Activated CD4-positive, alpha-beta T cell treated with anti-CD3 and anti-CD28 coated beads, Interleukin-2, amount 50 U/mL, for 1 hour (primary cell): ENCODE results near the gene GRAMD2A.

Source experiments
- DNase-seq: peaks from one replicate; pipeline ENCODE4 v3.0.0-alpha.2; 2020

GRAMD2A gene

DNA sequence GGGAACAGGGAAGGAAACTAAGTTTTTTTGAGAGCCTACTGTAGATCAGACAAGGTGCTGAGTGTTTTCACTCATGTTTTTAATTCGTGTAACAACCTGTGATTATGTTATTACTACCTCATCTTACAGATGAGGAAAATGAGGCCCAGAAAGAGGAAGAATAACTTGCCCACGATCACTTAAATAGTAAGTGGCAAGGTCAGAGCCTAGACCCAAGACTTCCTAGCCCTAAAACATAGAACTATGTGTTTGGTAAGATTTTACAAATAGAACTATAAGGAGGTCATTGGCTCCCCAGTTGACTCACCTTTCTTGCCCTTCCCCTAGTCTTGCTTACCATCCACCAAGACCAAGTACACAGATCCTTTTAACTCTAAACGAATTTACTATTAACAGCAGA is 65.7 kb downstream of the GRAMD2A start:
- DNase-seq, result no peak

DNA sequence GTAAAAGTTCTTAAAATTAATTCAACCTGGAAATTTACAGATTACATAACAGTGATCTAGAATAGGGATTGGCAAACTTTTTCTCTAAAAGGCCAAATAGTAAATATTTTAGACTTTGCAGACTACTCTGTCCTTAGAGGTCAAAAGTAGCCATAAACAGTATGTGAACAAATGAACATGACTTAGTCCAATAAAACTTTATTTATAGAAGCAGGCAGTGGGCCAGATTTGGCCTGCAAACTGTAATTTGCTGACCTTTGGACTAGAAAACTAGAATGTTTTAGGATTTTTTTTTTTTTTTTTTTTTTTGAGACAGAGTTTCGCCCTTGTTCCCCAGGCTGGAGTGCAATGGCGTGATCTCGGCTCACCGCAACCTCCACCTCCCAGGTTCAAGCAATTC is 67.3 kb downstream of the GRAMD2A start:
- DNase-seq, result no peak

DNA sequence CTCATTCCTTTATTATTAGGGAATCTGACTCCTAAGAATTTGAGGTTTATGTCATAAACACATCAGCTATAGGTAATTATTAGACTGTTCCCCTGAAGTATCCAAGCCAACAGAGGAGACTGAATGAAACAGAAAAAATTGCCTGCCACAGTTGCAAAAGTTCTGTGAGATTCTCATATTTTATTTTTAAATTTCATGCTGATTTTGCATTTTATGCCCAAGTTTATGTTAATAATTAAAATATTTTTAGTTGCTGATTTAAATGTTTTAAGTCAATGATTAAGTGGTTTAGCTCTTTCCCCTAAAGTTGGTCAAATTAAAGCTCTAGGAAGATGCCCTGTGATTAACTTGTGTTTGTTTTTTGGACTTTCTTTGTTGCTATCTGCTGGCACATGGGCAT is 69.2 kb downstream of the GRAMD2A start:
- no peak for DNase-seq

DNA sequence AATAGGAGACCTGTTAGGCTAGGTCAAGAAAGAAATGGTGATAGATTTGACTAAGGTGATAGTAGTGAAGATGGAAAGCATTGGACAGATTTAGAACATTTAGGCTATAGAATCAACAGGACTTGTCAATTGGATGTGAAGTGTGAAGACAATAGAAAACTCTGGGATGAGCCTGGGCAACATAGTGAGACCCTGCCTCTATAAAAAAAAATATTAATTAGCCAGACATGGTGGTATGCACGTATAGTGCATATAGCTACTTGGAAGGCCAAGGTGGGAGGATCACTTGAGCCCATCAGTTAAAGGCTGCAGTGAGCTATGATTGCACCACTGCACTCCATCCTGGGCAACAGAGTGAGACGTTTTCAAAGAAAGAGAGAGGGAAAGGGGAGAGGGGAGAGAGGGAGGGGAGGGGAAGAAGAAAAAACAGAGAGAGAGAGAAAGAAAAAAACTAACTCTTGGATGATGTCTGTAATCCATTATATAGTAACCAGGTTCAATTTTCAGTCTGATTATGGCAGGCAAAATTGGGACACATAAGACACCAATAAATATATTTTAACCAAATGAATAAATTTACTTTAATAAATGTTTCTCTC is 69.8 kb downstream of the GRAMD2A start:
- DNase-seq, result no peak

DNA sequence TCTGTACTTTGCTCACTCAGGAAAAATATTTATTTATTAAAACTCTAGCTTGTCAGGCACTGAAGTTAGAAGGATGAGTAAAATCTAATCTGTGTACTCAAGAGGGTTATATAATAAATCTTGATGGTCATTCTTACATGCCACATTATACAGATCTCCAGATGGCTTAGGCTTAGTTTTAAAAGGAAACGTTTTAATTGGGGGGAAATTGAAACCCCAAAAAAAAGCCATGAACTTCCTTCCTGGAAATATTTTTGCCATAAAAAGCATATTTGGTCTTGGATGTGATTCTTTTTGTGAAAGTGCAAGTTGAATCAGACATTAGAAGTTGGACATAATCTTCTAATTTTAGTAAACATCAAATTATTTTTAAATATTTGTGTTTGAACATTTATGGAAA is 73.4 kb downstream of the GRAMD2A start:
- no peak for DNase-seq

DNA sequence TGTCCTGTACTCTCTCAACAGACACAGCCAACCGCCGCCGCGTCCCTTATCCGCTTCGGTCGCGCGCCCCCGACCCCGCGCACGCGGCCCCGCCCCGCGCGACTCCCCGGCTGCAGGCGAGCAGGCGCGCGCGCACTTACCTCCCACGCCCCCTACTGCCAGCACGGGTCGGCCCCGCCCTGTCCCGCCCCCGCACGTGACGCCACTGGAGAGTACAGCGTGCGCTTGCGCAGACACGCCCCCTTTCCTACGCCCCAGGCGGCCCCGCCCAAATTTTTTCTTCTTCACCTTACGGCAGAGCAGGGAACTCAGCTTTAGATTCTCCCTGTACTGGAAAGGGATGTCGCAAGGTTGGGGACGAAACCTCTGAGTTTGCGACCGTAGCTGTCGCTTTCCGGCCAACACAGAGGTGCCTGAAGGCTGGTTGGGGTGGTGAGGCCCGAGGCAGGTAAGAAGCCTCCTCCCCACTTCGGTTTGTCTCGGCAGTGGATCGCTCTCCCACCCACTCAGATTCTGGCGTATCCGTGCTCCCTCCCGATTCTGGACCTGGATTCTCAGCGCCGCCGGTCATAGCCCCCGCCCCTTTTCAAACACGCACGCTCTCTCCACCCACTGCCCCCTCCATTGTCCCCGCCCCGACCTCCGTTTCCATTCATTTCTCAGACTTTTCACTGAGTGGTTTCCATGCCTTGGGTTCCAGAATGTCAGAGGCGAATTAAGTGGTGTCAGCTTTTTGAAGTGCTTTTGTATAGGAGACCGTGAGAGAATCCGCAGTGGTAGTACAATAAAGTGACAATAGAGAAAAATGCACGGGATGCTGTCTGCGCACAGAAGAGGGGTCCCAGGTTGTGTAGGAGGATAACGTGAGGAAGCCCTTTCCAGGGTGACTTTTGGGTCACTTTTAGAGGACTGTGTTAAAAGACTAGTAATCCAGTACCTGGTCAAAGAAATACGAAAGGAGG is 79.3 kb downstream of the GRAMD2A start, which contains the start of the genes MYO9A and SENP8:
Gene MYO9A (minus strand): TSS at position 134 of the 962 bp plus-strand sequence. CDS start 71,587 bp downstream, outside the sequence.
Gene SENP8 (plus strand): TSS at position 387 of the 962 bp plus-strand sequence. CDS start 21,221 bp downstream, outside the sequence.
- DNase-seq, result peak; percentile 99

DNA sequence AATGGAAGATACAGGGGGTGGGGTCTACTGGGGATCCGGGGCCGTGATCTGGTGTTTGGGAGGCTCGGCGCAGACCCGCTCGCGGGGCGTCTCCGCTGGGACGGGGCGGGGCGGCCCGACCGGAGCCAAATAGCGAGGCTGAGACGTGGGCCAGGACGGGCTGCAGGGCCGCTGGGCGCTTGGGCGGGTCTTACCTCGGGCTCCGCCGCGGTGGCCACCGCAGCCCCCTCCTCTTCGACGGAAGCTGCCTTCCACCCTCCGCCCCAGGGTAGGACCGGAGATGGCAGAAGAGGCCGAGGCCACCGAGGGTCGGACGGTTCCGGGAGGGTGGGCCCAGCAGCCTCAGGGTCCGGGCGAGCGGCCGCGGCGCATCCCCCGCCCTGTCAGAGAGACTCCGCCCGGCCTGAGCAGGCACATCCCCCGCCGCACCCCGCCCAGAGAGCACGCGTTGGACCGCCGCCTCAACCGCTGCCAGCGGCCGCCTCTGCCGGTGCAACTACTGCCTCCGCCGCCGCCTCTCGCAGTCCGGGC is 80.0 kb downstream of the GRAMD2A start:
- DNase-seq, result peak; percentile 59

DNA sequence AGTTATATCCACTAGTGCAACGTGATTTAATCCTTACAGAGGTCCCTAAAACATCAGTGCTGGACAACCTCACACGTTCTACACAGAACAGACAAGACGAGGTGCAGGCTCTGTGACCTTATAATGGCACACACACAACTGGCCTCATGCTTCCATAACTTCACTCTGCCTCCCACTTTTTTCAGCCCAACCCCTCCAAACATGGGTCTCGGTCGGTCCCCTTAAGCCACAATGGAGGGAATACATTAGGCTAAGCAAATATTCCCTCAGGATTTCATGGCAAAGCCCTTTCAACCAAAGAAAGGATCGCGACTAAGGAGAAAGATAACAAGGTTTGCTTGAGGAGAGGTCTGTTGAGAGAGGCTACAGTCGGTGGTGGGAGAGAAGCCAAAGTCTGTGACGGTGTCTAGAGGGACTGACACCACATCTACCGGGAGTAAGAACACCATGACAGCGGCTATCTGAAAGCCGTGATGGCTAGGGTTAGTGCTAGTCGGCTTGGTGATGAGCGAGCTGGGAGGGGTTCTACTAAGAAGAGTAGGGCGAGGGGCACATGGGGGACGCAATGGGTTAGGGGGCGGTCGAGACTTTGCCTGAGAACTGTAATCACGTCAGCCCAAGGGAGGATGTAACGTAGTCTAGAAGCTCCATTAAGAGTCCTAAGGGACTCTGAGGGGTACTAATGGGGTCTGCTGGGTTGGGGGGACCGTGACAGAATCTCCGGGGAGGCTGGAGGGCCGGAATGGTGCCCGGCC is 80.7 kb downstream of the GRAMD2A start:
- peak; percentile 14 for DNase-seq

DNA sequence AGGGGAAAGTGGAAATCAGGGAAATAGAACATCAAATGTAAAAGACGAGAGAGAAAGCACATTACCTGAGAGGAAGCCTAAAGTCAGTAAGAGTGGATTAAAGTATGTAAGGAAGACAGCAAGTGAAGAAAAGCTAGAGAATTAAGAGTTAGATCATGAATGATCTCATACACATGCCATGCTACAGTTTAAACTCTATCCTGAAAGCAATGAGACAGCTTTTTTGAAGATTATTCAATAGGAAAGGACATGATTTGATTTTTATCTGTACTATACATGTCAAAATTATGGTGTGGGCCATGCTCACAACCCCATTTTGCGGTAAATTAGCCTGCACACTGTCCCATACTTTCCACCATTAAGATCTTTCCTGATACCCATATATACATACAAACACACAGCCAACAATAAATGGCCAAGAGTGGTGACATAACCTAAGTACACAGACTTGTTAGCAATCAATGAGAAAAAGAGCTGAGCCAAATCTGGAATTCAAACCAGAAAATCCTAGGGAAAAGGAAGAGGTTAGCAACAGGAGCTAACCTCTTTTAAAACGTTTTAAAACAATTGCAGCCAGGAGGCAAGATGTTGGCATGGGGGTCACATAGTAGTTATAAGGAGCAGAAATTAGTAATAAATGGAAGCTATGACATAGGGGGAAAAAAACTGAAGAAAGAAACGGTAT is 84.1 kb downstream of the GRAMD2A start:
- no peak for DNase-seq

DNA sequence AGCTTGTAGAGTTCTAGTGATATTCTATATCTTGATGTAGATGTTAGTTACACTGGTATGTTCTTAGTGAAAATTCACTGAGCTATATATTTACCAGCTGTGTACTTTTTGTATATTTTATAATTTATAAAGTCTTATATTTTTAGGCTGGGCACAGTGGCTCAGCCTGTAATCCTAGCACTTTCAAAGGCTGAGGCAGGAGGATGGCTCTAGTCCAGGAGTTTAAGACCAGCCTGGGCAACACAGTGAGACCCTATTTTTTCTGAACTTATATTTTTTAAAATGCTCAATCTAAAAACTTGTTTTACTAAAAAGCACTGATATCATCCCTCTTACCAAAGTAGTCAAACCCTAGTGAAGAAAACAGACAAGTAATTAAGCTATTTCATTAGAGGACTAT is 84.8 kb downstream of the GRAMD2A start:
- no peak for DNase-seq

DNA sequence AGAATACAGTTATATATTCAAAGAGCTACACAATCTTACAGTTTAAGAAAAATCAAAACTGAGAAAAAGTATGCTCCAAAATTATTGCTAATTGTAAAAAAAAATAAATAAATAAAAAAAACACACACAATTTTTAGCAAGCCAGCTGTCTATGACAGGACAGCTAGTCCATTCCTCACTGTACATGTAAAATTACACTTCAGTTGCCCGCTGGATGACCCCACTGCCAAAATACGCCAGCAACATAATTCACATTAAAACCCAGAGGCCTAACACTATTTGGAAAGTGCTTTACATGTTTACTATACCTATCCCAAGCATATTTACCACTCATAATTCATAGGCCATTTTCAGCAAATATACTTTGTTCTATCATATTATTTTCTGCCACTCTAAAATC is 85.5 kb downstream of the GRAMD2A start:
- DNase-seq, result no peak

DNA sequence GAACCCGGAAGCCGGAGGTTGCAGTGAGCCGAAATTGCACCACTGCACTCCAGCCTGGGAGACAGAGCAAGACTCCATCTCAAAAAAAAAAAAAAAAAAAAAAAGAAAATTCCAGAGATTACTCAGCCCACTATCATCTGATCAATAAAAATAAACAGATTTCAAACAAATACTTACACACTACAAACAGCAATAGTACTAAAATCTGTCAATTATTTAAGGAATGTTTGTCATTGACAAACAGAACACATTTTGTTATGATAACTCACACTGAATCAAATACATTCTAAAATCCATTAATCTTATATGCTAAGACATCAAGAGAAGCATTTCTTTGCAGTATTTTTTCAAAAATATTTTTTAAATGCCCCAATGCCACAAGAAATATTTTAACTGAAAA is 87.2 kb downstream of the GRAMD2A start:
- DNase-seq, result no peak
